GM23248 (cell line): ENCODE data around the gene CATSPERE.

Experiments
- EZH2 ChIP-seq: fragments of 200-600 bp; sonication (generic); IDR thresholded peaks from 2 replicates; pipeline ENCODE4 v1.6.1; 2018; ENCODE audit warnings: antibody characterized with exemption, mild to moderate bottlenecking; ENCODE audit not compliant: insufficient read depth, poor library complexity, severe bottlenecking
- EZH2phosphoT487 ChIP-seq: fragments of 200-600 bp; sonication (generic); IDR thresholded peaks from 2 replicates; pipeline ENCODE4 v1.6.1; 2018; ENCODE audit warnings: antibody characterized with exemption, moderate library complexity, mild to moderate bottlenecking, low read depth; ENCODE audit not compliant: insufficient read depth

- TF ChIP-seq EZH2 = no peak
- TF ChIP-seq EZH2phosphoT487 = no peak
These were observed 175.6 kb downstream of the CATSPERE start for GRCh38 chr1:244636488-244637259.
